HG03135 (cell line): ENCODE data around the gene B4GALNT3.
"Not testable (repeated sequence)": the region's sequence is repeated elsewhere in the genome, so short reads cannot be mapped to it uniquely, and the experiment has no call there.

ENCODE experiments used
- ATAC-seq: cut with Tn5 transposase; IDR thresholded peaks from one replicate; pipeline ENCODE4 v1.9.1; 2021; ENCODE audit warnings: mild to moderate bottlenecking, moderate library complexity; ENCODE audit not compliant: unreplicated experiment

The B4GALNT3 gene

GRCh38 chr12:459430-460258, at the start of gene B4GALNT3:
B4GALNT3 (plus strand) TSS chr12:459939; CDS start chr12:460377, 438 bp downstream.
- no peak for ATAC-seq

- ATAC-seq = no peak
Measured at GRCh38 chr12:414859-415258, 44.9 kb upstream of the B4GALNT3 start.

- no peak for ATAC-seq
Measured at GRCh38 chr12:418432-418831, 41.3 kb upstream of the B4GALNT3 start.

- ATAC-seq = no peak
Measured at GRCh38 chr12:422526-422925, 37.2 kb upstream of the B4GALNT3 start.

- ATAC-seq = not testable (repeated sequence)
Measured at GRCh38 chr12:435737-436136, 24.0 kb upstream of the B4GALNT3 start.

- no peak for ATAC-seq
Measured at GRCh38 chr12:442235-442884, 17.4 kb upstream of the B4GALNT3 start.

GRCh38 chr12:447141-447540, 12.6 kb upstream of the B4GALNT3 start:
- ATAC-seq = no peak

- ATAC-seq = no peak
Measured at GRCh38 chr12:449203-449602, 10.5 kb upstream of the B4GALNT3 start.

GRCh38 chr12:450438-450837, 9.3 kb upstream of the B4GALNT3 start:
- ATAC-seq = no peak

- ATAC-seq = no peak
Measured at GRCh38 chr12:452667-453210, 7.0 kb upstream of the B4GALNT3 start.

GRCh38 chr12:454833-455232, 4.9 kb upstream of the B4GALNT3 start:
- no peak for ATAC-seq

GRCh38 chr12:455821-456220, 3.9 kb upstream of the B4GALNT3 start:
- ATAC-seq = no peak

GRCh38 chr12:457676-458075, 2.1 kb upstream of the B4GALNT3 start:
- no peak for ATAC-seq

GRCh38 chr12:459050-459429, 699 bp upstream of the B4GALNT3 start:
- ATAC-seq = no peak

GRCh38 chr12:460261-461230, 807 bp downstream of the B4GALNT3 start:
- no peak for ATAC-seq

- no peak for ATAC-seq
Measured at GRCh38 chr12:461425-461824, 1.7 kb downstream of the B4GALNT3 start.

- ATAC-seq = no peak
Measured at GRCh38 chr12:462936-463705, 3.4 kb downstream of the B4GALNT3 start.

- no peak for ATAC-seq
Measured at GRCh38 chr12:464484-465267, 4.9 kb downstream of the B4GALNT3 start.

GRCh38 chr12:466039-466438, 6.3 kb downstream of the B4GALNT3 start:
- ATAC-seq = no peak
